AG04449 (cell line): ENCODE measurements around the gene RAD51B.

Experiments used
- CTCF ChIA-PET: fragments of 350-600 bp; formaldehyde crosslinking; extraction: SDS; loops from one replicate; lab custom pipeline; 2021; ENCODE audit warnings: antibody characterized with exemption; lab: Yijun Ruan, JAX
- POLR2A ChIA-PET: fragments of 400-600, 350-600 bp; formaldehyde crosslinking; extraction: SDS; loops from one replicate; lab custom pipeline; 2020; ENCODE audit warnings: antibody characterized with exemption, inconsistent platforms; lab: Yijun Ruan, JAX
- DNase-seq: peaks from one replicate; pipeline ENCODE4 v3.0.0-alpha.2; 2010; ENCODE audit warnings: low read depth, low spot score
- H3K4me3 ChIP-seq: 2 replicates; pipeline ENCODE4 v1.5.1; 2011; ENCODE audit warnings: low read depth, mild to moderate bottlenecking, control low read depth, low read length
- CTCF ChIP-seq: IDR thresholded peaks from one replicate; pipeline ENCODE4 v1.5.1; 2011; ENCODE audit warnings: mild to moderate bottlenecking, moderate library complexity, low read length, control low read depth, inconsistent platforms; ENCODE audit not compliant: insufficient read depth; ENCODE audit errors: missing control alignments

Gene RAD51B

GRCh38 chr14:68065322-68065721 lies 245.7 kb downstream of the RAD51B start:
- TF ChIP-seq CTCF: no peak
- H3K4me3 ChIP-seq: no peak overlapping the region
- ChIA-PET CTCF (interaction anchor here (1.0 kb wide), 1 partner anchor 131 kb away, joined by 3 read pairs; no protein-coding TSS in a partner anchor), POLR2A (no interaction called here)
- DNase-seq: no peak

GRCh38 chr14:68074765-68075381 lies 255.3 kb downstream of the RAD51B start:
- DNase-seq: no peak
- no peak overlapping the region for H3K4me3 ChIP-seq
- no peak for TF ChIP-seq CTCF
- ChIA-PET CTCF (interaction anchor here (0.9 kb wide), 1 partner anchor 25 kb away, joined by 3 read pairs; no protein-coding TSS in a partner anchor), POLR2A (no interaction called here)

GRCh38 chr14:68075382-68076029 lies 255.9 kb downstream of the RAD51B start:
- CTCF ChIA-PET: interaction anchor here (0.9 to 1.1 kb wide), 4 partner anchors 13 to 740 kb away, joined by 3 read pairs; no protein-coding TSS in a partner anchor
- no peak for TF ChIP-seq CTCF
- POLR2A ChIA-PET: no interaction called here
- DNase-seq: no peak
- H3K4me3 ChIP-seq: no peak overlapping the region

- no peak for TF ChIP-seq CTCF
- POLR2A ChIA-PET: no interaction called here
- DNase-seq: no peak
- CTCF ChIA-PET: interaction anchor here (0.9 to 1.1 kb wide), 3 partner anchors 12 to 739 kb away, joined by 3 read pairs; no protein-coding TSS in a partner anchor
- H3K4me3 ChIP-seq: no peak overlapping the region
Measured at GRCh38 chr14:68076451-68076850, 256.9 kb downstream of the RAD51B start.

- H3K4me3 ChIP-seq: no peak overlapping the region
- no peak for DNase-seq
- ChIA-PET CTCF (no interaction called here), POLR2A (no interaction called here)
- no peak for TF ChIP-seq CTCF
Measured at GRCh38 chr14:68079941-68080697, 260.5 kb downstream of the RAD51B start.

GRCh38 chr14:68081489-68081888 lies 261.9 kb downstream of the RAD51B start:
- ChIA-PET POLR2A (no interaction called here), CTCF (no interaction called here)
- H3K4me3 ChIP-seq: no peak overlapping the region
- no peak for TF ChIP-seq CTCF
- no peak for DNase-seq
